ENCODE measurements around the gene ZCWPW1. TPM values are rescaled to one million over a fixed set of nuclear protein-coding genes. Genes with fewer than 3 reads are reported as not detected.

Gene ZCWPW1
- total RNA-seq, 2 donors from 2014 or later: 5.5 to 34.6 TPM

DNA sequence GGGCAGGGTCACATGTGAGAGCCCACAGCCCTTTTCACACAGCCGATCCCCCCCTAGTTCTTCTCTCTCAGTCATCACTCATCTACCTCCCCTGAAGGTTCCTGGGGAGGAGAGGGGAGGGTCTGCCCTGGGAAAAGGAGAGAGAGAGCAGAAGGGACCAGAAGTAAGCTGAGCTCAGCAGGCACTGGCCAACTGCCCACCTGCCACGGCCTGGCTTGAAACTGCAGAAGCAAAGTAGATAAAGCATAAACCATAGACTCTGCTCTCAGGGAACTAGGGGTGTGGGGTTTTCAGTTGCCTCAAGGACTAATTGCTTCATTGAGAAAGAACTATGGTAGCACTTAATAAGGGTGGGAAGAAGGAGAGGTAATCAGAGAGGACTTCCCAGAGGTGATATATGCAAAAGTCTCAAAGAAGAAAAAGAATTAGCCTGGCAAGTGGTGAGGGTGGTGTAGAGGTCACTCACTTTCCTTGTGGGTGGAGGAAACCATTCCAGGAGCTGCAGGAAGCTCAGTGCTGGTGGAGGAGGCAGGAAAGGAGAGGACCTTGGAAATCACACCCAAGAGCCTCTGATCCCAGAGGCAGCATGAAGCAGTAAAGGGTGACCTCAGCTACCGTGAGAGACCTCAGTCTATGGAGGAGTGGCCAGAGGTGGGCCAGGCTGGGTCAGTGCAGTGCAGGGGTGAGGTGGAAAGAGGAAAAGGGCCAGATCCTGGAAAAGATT lies 38.1 kb downstream of the ZCWPW1 start:
- Histone ChIP-seq H3K4me3 (no peak overlapping the region), H3K4me1 (replicated peaks) (no peaks in the 10 kb centered on the region), H3K27me3 (replicated peaks; ENCODE audit: insufficient read depth) (no peaks in the 10 kb centered on the region), H3K36me3 (no peaks in the 10 kb centered on the region), H3K27ac (no peak overlapping the region), H3K9me3 (no peaks in the 10 kb centered on the region)
- intact Hi-C loops (cut with DNase I): no loop called here
- 73% methylated on average over 3 of the region's 3 CpGs for WGBS
- TF ChIP-seq POLR2A (IDR thresholded peaks at IDR 0.05): no peak
- TF ChIP-seq, protein P1, sequence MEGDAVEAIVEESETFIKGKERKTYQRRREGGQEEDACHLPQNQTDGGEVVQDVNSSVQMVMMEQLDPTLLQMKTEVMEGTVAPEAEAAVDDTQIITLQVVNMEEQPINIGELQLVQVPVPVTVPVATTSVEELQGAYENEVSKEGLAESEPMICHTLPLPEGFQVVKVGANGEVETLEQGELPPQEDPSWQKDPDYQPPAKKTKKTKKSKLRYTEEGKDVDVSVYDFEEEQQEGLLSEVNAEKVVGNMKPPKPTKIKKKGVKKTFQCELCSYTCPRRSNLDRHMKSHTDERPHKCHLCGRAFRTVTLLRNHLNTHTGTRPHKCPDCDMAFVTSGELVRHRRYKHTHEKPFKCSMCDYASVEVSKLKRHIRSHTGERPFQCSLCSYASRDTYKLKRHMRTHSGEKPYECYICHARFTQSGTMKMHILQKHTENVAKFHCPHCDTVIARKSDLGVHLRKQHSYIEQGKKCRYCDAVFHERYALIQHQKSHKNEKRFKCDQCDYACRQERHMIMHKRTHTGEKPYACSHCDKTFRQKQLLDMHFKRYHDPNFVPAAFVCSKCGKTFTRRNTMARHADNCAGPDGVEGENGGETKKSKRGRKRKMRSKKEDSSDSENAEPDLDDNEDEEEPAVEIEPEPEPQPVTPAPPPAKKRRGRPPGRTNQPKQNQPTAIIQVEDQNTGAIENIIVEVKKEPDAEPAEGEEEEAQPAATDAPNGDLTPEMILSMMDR (IDR thresholded peaks at IDR 0.05): no peak
- no peak for TF ChIP-seq POLR2AphosphoS5 (IDR thresholded peaks at IDR 0.05)
- DNase-seq (ENCODE audit: low spot score): no peak

DNA sequence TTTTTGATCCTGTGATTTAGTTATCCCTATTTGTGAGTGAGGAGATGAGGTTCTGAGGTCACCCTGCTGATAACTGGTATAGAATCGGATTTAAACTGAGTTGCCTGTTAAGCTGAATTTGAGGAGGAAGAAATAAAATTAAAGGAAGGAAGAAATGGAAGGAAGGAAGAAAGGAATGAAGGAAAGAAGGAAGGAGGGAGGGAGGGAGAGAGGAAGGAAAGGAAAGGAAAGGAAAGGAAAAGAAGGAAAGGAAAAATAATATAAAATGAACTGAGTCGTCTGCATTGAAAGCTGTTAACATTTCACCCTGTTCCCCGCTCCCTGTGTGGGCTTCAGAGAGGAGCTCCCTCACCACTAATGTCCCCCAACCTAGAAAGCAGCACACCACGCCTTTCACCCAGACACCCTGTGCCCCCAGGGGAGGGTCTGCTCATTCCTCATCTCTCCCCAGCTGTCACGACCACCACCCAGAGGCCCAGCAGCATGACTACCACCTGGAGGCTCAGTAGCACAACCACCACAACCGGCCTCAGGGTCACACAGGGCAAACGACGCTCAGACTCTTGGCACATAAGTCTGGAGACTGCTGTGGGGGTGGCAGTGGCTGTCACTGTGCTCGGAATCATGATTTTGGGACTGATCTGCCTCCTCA lies 38.9 kb downstream of the ZCWPW1 start:
- no peak for DNase-seq (ENCODE audit: low spot score)
- Histone ChIP-seq H3K9me3 (no peaks in the 10 kb centered on the region), H3K4me1 (replicated peaks) (no peaks in the 10 kb centered on the region), H3K36me3 (no peaks in the 10 kb centered on the region), H3K27me3 (replicated peaks; ENCODE audit: insufficient read depth) (no peaks in the 10 kb centered on the region), H3K4me3 (no peak overlapping the region), H3K27ac (no peak overlapping the region)
- TF ChIP-seq, protein P1 (IDR thresholded peaks at IDR 0.05): no peak
- TF ChIP-seq POLR2AphosphoS5 (IDR thresholded peaks at IDR 0.05): no peak
- TF ChIP-seq POLR2A (IDR thresholded peaks at IDR 0.05): no peak
- WGBS: 78% methylated on average over 9 of the region's 9 CpGs
- intact Hi-C loops (cut with DNase I): no loop called here

DNA sequence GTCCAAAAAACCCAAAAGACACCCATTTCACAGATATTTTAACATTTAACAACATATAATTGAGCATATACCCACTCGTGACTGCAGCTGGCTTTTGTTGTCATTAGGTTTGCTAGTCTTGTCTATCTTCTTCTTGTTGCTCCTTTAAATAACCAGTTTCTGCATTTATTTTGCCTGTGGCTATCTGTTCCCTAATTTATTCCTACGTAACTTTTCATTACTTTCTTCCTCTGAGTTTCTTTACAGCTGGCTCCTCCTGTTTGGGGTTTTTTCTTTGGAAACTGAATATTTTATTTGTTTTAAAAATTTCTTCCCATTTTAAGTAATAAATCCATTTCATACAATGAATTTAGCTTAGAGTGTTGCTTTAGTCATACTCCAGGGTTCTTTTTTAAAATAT lies 40.8 kb downstream of the ZCWPW1 start:
- intact Hi-C loops (cut with DNase I): no loop called here
- Histone ChIP-seq H3K4me3 (no peak overlapping the region), H3K27ac (no peak overlapping the region), H3K4me1 (replicated peaks) (no peaks in the 10 kb centered on the region), H3K36me3 (no peaks in the 10 kb centered on the region), H3K9me3 (no peaks in the 10 kb centered on the region), H3K27me3 (replicated peaks; ENCODE audit: insufficient read depth) (no peaks in the 10 kb centered on the region)
- no peak for TF ChIP-seq POLR2A (IDR thresholded peaks at IDR 0.05)
- TF ChIP-seq POLR2AphosphoS5 (IDR thresholded peaks at IDR 0.05): no peak
- TF ChIP-seq, protein P1 (IDR thresholded peaks at IDR 0.05): no peak
- DNase-seq (ENCODE audit: low spot score): no peak
- 88% methylated on average over 2 of the region's 2 CpGs for WGBS

DNA sequence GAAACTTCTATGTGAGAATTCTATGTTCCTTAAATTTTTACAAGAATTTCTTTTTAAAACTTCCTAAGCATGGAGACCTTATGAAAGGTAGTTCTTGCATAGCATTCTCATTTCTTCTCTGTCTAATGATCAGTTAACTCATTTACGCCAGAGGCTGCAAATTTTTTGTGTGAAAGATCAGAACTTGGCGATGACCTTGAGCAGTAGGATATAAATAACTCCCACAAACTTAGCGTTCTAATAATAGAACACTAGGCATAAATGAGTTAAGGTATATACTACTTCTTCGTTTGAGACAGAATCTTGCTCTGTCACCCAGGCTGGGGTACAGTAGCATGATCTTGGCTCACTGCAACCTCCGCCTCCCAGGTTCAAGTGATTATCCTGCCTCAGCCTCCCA lies 41.6 kb downstream of the ZCWPW1 start:
- intact Hi-C loops (cut with DNase I): no loop called here
- TF ChIP-seq, protein P1 (IDR thresholded peaks at IDR 0.05): no peak
- TF ChIP-seq POLR2AphosphoS5 (IDR thresholded peaks at IDR 0.05) (no peak), POLR2A (IDR thresholded peaks at IDR 0.05) (no peak)
- Histone ChIP-seq H3K9me3 (no peaks in the 10 kb centered on the region), H3K4me3 (no peak overlapping the region), H3K27ac (no peak overlapping the region), H3K27me3 (replicated peaks; ENCODE audit: insufficient read depth) (no peaks in the 10 kb centered on the region), H3K4me1 (replicated peaks) (no peaks in the 10 kb centered on the region), H3K36me3 (no peaks in the 10 kb centered on the region)
- 81% methylated on average over 5 of the region's 5 CpGs for WGBS
- DNase-seq (ENCODE audit: low spot score): no peak

All from prostate gland (tissue), 2 donors.